Measurements from ENCODE around the gene CC2D2B. TPM values are rescaled to one million over a fixed set of nuclear protein-coding genes. Genes with fewer than 3 reads are reported as not detected.

CC2D2B gene
- total and polyA plus RNA-seq, 2 experiments from 2014 or later = 0.24 to 0.92 TPM

DNA sequence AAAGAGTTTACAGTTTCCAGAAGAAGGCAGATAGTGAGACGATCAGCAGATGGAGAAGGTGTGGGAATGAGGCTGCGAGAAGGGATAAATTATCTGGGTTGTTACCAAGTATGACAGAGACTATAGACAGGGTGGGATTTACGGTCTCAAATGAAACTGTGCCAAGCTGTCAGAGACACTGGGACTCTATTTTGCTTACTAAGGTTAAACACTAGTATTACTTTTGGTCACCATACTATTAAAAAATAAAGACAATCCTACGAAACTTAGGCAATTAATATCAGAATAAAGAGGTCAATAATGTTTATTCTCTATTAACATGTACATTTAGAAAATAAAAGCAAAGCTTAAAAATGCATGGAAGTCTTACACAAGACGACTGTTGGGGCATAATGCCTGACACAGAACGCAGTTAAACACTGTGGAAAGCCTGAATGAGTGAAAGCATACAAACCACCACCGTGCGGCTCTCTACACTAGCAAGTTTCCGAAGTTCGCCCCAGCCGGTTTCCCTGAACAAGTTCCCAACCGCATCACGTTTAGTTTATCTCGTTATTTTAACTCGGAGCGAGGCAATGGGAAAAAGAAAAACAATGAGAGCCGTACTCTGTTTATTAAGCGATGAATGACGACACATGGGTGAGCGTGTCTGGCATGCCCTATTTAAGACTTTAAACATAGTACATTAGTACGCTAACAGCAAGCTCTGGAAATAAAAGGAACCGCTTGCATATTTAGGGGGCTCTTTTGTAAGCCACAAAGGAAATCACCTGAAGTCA lies 909 bp upstream of the CC2D2B start:
- peaks cover 7% of the 10 kb centered on the region for H3K4me1 Mint-ChIP-seq
- no peak overlapping the region for H3K27ac Mint-ChIP-seq
- peak overlapping the region; percentile 82 for H3K4me2 ChIP-seq
- peaks cover 7% of the 10 kb centered on the region; the same call in 1 of the 2 replicates for H3K79me2 ChIP-seq (replicated peaks; ENCODE audit: insufficient read depth)
- ATAC-seq (peak; percentile 55), DNase-seq (ENCODE audit: low spot score) (peak; percentile 75)
- H3K9me2 ChIP-seq (ENCODE audit: insufficient read depth) = no peaks in the 10 kb centered on the region
- no peaks in the 10 kb centered on the region for H3F3A ChIP-seq (replicated peaks; ENCODE audit: low read depth)
- peaks cover 7% of the 10 kb centered on the region for H3K27me3 Mint-ChIP-seq (ENCODE audit: insufficient read depth, low read depth, poor library complexity)
- H3K9me3 Mint-ChIP-seq = no peaks in the 10 kb centered on the region; the same call in 2 of the 3 replicates
- TF ChIP-seq CREB1 (CRISPR knock-in tag; IDR thresholded peaks at IDR 0.05; ENCODE audit: low read depth) = no peak
- TF ChIP-seq, protein P1, sequence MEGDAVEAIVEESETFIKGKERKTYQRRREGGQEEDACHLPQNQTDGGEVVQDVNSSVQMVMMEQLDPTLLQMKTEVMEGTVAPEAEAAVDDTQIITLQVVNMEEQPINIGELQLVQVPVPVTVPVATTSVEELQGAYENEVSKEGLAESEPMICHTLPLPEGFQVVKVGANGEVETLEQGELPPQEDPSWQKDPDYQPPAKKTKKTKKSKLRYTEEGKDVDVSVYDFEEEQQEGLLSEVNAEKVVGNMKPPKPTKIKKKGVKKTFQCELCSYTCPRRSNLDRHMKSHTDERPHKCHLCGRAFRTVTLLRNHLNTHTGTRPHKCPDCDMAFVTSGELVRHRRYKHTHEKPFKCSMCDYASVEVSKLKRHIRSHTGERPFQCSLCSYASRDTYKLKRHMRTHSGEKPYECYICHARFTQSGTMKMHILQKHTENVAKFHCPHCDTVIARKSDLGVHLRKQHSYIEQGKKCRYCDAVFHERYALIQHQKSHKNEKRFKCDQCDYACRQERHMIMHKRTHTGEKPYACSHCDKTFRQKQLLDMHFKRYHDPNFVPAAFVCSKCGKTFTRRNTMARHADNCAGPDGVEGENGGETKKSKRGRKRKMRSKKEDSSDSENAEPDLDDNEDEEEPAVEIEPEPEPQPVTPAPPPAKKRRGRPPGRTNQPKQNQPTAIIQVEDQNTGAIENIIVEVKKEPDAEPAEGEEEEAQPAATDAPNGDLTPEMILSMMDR (conservative IDR thresholded peaks at IDR 0.05; ENCODE audit: low read depth in 2 of 2) = peak in 1 of 2 experiments; percentile 36; a peak in 2 of 4 replicates
- peaks cover 4% of the 10 kb centered on the region; the same call in 1 of the 2 replicates for H3K36me3 ChIP-seq (ENCODE audit: insufficient read depth)
- H4K20me1 ChIP-seq (replicated peaks; ENCODE audit: insufficient read depth) = peaks cover 16% of the 10 kb centered on the region; the same call in 1 of the 2 replicates
- H3K4me1 ChIP-seq (ENCODE audit: insufficient read depth) = no peaks in the 10 kb centered on the region
- H3K27ac ChIP-seq (ENCODE audit: low read depth) = no peak overlapping the region
- peaks cover 12% of the 10 kb centered on the region for H3K36me3 Mint-ChIP-seq (ENCODE audit: low read depth)
- H3K4me3 ChIP-seq = peak overlapping the region; percentile 67
- H3K27me3 ChIP-seq (ENCODE audit: insufficient read depth) = no peaks in the 10 kb centered on the region
- peak overlapping the region; percentile 91 for H3K4me3 Mint-ChIP-seq
- H2AFZ ChIP-seq = peak overlapping the region; percentile 83

DNA sequence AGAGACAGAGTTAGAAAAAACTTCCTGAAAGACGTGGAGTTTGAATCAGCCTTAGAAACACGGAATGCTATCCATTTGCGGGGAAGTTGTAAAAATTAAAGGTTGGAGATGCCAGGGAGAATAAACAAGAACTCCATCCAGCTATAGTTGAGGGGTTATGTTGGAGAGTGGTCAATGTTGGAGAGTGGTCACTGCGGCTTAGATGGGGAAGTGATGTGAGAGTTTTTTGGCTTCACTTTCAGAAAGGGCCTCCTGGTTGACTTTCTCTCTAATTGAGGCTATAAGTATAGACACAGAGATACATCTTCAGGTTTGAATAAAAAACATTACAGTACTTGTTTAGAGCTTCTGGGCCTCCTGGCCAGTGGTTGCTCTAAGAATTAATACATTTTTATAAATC lies 675 bp downstream of the CC2D2B start:
- Mint-ChIP-seq H3K27ac (no peak overlapping the region), H3K27me3 (ENCODE audit: insufficient read depth, low read depth, poor library complexity) (peaks cover 7% of the 10 kb centered on the region), H3K36me3 (ENCODE audit: low read depth) (peaks cover 9% of the 10 kb centered on the region), H3K4me1 (peaks cover 7% of the 10 kb centered on the region), H3K9me3 (no peaks in the 10 kb centered on the region; the same call in 2 of the 3 replicates), H3K4me3 (peak overlapping the region; percentile 91)
- Histone ChIP-seq H2AFZ (peak overlapping the region; percentile 83), H3K4me3 (peak overlapping the region; percentile 67), H3K4me2 (peak overlapping the region; percentile 82), H3K79me2 (replicated peaks; ENCODE audit: insufficient read depth) (peaks cover 7% of the 10 kb centered on the region; the same call in 1 of the 2 replicates), H3K27me3 (ENCODE audit: insufficient read depth) (no peaks in the 10 kb centered on the region), H3K9me2 (ENCODE audit: insufficient read depth) (no peaks in the 10 kb centered on the region), H4K20me1 (replicated peaks; ENCODE audit: insufficient read depth) (peaks cover 13% of the 10 kb centered on the region; the same call in 1 of the 2 replicates), H3K36me3 (ENCODE audit: insufficient read depth) (no peaks in the 10 kb centered on the region; the same call in 1 of the 2 replicates), H3K4me1 (ENCODE audit: insufficient read depth) (no peaks in the 10 kb centered on the region), H3F3A (replicated peaks; ENCODE audit: low read depth) (no peaks in the 10 kb centered on the region), H3K27ac (ENCODE audit: low read depth) (no peak overlapping the region)
- no peak for ATAC-seq
- no peak for DNase-seq (ENCODE audit: low spot score)
- TF ChIP-seq, protein P2, sequence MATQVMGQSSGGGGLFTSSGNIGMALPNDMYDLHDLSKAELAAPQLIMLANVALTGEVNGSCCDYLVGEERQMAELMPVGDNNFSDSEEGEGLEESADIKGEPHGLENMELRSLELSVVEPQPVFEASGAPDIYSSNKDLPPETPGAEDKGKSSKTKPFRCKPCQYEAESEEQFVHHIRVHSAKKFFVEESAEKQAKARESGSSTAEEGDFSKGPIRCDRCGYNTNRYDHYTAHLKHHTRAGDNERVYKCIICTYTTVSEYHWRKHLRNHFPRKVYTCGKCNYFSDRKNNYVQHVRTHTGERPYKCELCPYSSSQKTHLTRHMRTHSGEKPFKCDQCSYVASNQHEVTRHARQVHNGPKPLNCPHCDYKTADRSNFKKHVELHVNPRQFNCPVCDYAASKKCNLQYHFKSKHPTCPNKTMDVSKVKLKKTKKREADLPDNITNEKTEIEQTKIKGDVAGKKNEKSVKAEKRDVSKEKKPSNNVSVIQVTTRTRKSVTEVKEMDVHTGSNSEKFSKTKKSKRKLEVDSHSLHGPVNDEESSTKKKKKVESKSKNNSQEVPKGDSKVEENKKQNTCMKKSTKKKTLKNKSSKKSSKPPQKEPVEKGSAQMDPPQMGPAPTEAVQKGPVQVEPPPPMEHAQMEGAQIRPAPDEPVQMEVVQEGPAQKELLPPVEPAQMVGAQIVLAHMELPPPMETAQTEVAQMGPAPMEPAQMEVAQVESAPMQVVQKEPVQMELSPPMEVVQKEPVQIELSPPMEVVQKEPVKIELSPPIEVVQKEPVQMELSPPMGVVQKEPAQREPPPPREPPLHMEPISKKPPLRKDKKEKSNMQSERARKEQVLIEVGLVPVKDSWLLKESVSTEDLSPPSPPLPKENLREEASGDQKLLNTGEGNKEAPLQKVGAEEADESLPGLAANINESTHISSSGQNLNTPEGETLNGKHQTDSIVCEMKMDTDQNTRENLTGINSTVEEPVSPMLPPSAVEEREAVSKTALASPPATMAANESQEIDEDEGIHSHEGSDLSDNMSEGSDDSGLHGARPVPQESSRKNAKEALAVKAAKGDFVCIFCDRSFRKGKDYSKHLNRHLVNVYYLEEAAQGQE (IDR thresholded peaks at IDR 0.05; ENCODE audit: unreplicated experiment) = no peak
- TF ChIP-seq EZH2phosphoT487 (IDR thresholded peaks at IDR 0.05; ENCODE audit: unreplicated experiment) (no peak), STAT1 (IDR thresholded peaks at IDR 0.05; ENCODE audit: unreplicated experiment) (no peak), EZH2 (IDR thresholded peaks at IDR 0.05; ENCODE audit: low read depth, unreplicated experiment) (no peak), ZNF331 (CRISPR knock-in tag; IDR thresholded peaks at IDR 0.05; ENCODE audit: low read depth) (no peak), NANOG (IDR thresholded peaks at IDR 0.05; ENCODE audit: borderline replicate concordance) (no peak)
- TF ChIP-seq, protein P1 (conservative IDR thresholded peaks at IDR 0.05; ENCODE audit: low read depth in 2 of 2) = no peak

All from GM23338 (cell line).